ENCODE results near the gene ING3. TPM values are rescaled to one million over a fixed set of nuclear protein-coding genes. Genes with fewer than 3 reads are reported as not detected.
A peak's percentile ranks its signal among the peaks of the same experiment; 100 is the strongest.

ING3 gene
- total RNA-seq (2021) (12.6 to 14.8 TPM (median 14.2 TPM) in 3 replicates), Bru-seq, nascent RNA (percentile 91 among the genes with signal in this experiment)
- long read RNA-seq, experiment 1, transcript ING3-201 (12 exons, 3,777 nt), result major isoform, 57 of 87 reads
- long read RNA-seq, experiment 1, transcript ING3-202 (5 exons, 1,222 nt), result minor isoform, 12 of 87 reads
- long read RNA-seq, experiment 1, transcript ING3-203 (11 exons, 1,718 nt), result minor isoform, 7 of 87 reads
- long read RNA-seq, experiment 1, partial matches to known transcripts, result 3 of 87 reads
- long read RNA-seq, experiment 1, other reads (novel, unspliced or antisense), result 4 of 87 reads
- long read RNA-seq, experiment 2, transcript ING3-201 (12 exons, 3,777 nt), result major isoform, 5 of 15 reads
- long read RNA-seq, experiment 2, partial matches to known transcripts, result 3 of 15 reads
- long read RNA-seq, experiment 2, other reads (novel, unspliced or antisense), result 5 of 15 reads
- long read RNA-seq, experiment 3, transcript ING3-201 (12 exons, 3,777 nt), result major isoform, 33 of 58 reads
- long read RNA-seq, experiment 3, transcript ING3-202 (5 exons, 1,222 nt), result minor isoform, 10 of 58 reads
- long read RNA-seq, experiment 3, partial matches to known transcripts, result 2 of 58 reads
- long read RNA-seq, experiment 3, other reads (novel, unspliced or antisense), result 7 of 58 reads

GRCh38 chr7:120950539-120951308, at the start of gene ING3:
Gene ING3 (plus strand): TSS chr7:120950777. CDS start chr7:120950897, 120 bp downstream.
- Mint-ChIP-seq H3K27me3 (ENCODE audit: low read depth) (no peaks in the 10 kb centered on the region), H3K4me3 (peak within 1 kb of the TSS; percentile 73), H3K36me3 (peaks cover 18% of the 10 kb centered on the region), H3K9me3 (no peaks in the 10 kb centered on the region), H3K4me1 (peaks cover 14% of the 10 kb centered on the region), H3K27ac (peak within 1 kb of the TSS; percentile 96)
- ATAC-seq (peak; percentile 98), DNase-seq (ENCODE audit: low spot score) (peak; percentile 96)
- CTCF ChIA-PET, result interaction anchor here (0.6 to 1.5 kb wide), 6 partner anchors 38 to 158 kb away, joined by 3 to 5 read pairs (median 4); partner anchors contain the start of gene CPED1
- POLR2A ChIA-PET, result interaction anchor here (0.6 to 1.0 kb wide), 19 partner anchors 8 to 1812 kb away, joined by 3 to 6 read pairs (median 3); no protein-coding TSS in a partner anchor
- TF ChIP-seq ZBTB43 (CRISPR knock-in tag; IDR thresholded peaks at IDR 0.05) (no peak), NFE2L1 (CRISPR knock-in tag; IDR thresholded peaks at IDR 0.05) (no peak), GABPB1 (CRISPR knock-in tag; IDR thresholded peaks at IDR 0.05) (no peak), ZNF671 (CRISPR knock-in tag; IDR thresholded peaks at IDR 0.05) (no peak), ZNF512 (CRISPR knock-in tag; IDR thresholded peaks at IDR 0.05; ENCODE audit: borderline replicate concordance) (no peak), ZNF425 (CRISPR knock-in tag; conservative IDR thresholded peaks at IDR 0.05) (no peak), TP53 (CRISPR knock-in tag; IDR thresholded peaks at IDR 0.05) (no peak), TEAD4 (CRISPR knock-in tag; IDR thresholded peaks at IDR 0.05) (no peak), ZMAT4 (CRISPR knock-in tag; IDR thresholded peaks at IDR 0.05) (0 out of 2 replicates have a peak, but pooled peaks have one; percentile 12), IRF2 (CRISPR knock-in tag; IDR thresholded peaks at IDR 0.05; ENCODE audit: borderline replicate concordance, low read depth) (no peak), FOXP1 (CRISPR knock-in tag; IDR thresholded peaks at IDR 0.05; ENCODE audit: borderline replicate concordance) (no peak), KAT7 (CRISPR knock-in tag; IDR thresholded peaks at IDR 0.05; ENCODE audit: borderline replicate concordance) (no peak), ATF2 (CRISPR knock-in tag; IDR thresholded peaks at IDR 0.05; ENCODE audit: borderline replicate concordance, low read depth) (no peak), FOXK1 (CRISPR knock-in tag; IDR thresholded peaks at IDR 0.05) (peak; percentile 72; the same call in 1 of the 2 replicates), PRRX2 (CRISPR knock-in tag; IDR thresholded peaks at IDR 0.05) (no peak), E2F5 (CRISPR knock-in tag; IDR thresholded peaks at IDR 0.05) (0 out of 2 replicates have a peak, but pooled peaks have one; percentile 13), ZNF232 (CRISPR knock-in tag; IDR thresholded peaks at IDR 0.05) (0 out of 2 replicates have a peak, but pooled peaks have one; percentile 34), MAX (CRISPR knock-in tag; IDR thresholded peaks at IDR 0.05) (peak; percentile 15; the same call in 1 of the 2 replicates), USF1 (CRISPR knock-in tag; IDR thresholded peaks at IDR 0.05) (peak; percentile 29; the same call in 1 of the 2 replicates), AFF4 (CRISPR knock-in tag; IDR thresholded peaks at IDR 0.05; ENCODE audit: borderline replicate concordance) (no peak)
